GM19324 (cell line): Measurements from ENCODE around the gene CBARP.

Experiments used
- ATAC-seq: cut with Tn5 transposase; IDR thresholded peaks from one replicate; pipeline ENCODE4 v1.9.1; 2021; ENCODE audit warnings: mild to moderate bottlenecking, moderate library complexity; ENCODE audit not compliant: unreplicated experiment, low FRiP score

Gene CBARP

DNA sequence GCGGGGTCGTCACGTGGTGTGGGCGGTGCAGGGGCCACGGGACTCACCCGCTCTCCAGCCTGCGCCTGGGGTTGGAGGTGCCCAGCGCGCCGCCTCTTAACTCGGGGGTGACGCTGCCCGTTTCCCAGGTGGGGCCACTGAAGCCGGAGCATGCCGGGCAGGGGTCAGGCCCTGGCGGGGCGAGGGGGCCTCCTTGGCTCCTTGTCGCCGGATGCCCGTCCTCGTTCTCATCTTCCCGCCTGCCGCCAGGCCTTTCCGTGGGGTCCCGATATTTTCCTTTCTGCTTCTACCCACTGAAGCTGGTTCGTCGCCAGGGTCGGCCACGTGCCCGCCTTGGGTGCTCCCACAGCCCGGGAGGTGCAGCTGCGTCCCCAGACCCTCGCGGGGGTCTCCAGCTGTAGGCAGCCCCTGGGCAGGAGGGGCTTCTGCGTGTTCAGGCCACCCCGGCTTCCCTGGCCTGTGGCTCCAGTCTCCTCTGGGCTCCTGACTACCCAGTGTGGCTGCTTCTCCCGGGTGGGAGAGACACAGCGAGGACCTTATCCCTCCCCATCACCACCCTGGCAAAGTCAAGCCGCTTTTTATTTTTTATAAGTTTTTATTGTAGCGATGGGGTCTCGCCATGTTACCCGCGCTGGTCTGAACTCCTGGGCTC is 38.3 kb upstream of the CBARP start:
- no peak for ATAC-seq

DNA sequence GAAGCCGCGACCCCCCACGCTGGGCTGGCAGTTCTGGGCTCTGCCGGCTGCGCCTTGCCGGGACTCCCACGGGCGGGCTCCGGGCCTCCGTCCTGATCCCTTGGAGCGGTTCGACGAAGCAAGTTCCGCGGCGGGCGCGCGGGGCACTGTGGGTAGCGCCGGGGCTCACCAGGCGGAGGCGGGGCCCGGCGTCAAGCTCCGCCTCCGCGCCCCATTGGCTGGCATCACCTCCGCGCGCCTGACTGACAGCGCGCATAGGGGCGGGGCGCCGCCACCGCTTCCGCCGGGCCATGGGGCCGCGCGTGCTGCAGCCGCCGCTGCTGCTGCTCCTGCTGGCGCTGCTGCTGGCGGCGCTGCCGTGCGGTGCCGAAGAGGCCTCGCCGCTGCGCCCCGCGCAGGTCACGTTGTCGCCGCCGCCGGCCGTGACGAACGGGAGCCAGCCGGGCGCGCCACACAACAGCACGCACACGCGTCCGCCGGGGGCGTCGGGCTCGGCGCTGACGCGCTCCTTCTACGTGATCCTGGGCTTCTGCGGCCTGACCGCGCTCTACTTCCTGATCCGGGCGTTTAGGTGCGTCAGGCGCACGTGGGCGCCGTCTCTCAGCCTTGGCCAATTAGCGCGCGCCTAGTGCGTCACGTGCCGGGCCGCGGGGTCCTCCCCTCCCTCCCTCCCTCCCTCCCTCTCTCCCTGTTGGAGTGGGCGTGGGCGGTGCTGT is 37.6 kb upstream of the CBARP start, which contains the start of gene FAM174C:
TSS of gene FAM174C (plus strand) at position 271 of the 716 bp plus-strand sequence. CDS start at position 291, 20 bp downstream.
- peak; percentile 78 for ATAC-seq

DNA sequence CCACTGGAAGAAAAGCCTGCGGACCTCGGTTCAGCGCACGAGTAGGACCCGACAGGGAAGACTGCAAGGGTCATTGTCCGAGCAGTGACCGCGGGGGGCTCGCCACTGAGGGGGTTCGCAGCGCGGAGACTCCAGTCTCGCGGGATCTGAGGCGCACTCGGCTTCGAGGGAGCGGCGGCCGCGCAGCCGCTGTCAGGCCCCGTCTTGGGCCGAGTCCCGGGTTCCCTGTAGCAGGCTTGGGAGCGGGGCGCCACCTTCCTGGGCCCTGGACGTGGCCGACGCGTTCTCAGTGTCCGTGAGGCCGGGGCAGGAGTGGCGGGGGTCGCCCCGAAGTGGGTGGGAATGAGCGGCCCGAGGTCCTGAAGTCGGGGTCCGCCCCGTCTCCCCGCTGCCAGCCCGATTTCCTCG is 37.1 kb upstream of the CBARP start:
- no peak for ATAC-seq

DNA sequence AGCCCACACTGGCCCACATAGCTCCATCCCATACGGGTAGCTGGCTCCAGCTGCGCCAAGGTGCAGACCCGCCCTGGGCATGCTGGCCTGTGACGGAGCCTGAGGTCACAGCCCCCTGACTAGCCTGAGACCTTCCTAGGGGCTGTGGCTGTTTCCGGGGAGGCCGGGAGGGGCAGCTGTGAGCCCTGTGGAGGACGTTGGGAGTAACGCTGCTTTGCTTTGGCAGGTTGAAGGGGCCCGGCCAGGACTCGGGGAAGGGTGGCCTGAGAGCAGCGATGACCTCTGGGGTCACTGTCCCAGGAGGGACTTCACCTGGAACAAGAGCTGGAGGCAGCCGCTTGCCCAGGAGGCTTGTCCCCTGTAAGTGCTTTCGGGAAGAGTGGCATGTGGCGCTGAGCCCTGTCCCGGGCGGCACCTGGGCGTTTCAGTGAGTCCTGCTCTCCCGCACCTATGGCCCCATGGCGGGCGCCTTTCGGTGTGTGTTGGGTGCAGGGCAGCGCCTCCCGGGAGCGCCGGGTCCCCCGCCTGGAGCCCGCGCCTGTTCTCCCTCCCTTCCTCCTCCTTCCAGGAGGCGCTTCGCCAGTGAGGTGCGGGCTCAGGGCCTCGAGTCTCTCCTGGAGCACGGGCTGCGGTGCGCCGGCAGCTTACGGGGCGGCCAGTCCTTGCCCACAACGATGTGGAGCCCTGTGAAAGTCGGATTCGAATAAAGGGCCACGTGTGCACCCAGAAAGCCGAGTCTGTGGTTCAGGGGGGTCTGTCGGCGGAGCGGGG is 36.5 kb upstream of the CBARP start:
- ATAC-seq: no peak

DNA sequence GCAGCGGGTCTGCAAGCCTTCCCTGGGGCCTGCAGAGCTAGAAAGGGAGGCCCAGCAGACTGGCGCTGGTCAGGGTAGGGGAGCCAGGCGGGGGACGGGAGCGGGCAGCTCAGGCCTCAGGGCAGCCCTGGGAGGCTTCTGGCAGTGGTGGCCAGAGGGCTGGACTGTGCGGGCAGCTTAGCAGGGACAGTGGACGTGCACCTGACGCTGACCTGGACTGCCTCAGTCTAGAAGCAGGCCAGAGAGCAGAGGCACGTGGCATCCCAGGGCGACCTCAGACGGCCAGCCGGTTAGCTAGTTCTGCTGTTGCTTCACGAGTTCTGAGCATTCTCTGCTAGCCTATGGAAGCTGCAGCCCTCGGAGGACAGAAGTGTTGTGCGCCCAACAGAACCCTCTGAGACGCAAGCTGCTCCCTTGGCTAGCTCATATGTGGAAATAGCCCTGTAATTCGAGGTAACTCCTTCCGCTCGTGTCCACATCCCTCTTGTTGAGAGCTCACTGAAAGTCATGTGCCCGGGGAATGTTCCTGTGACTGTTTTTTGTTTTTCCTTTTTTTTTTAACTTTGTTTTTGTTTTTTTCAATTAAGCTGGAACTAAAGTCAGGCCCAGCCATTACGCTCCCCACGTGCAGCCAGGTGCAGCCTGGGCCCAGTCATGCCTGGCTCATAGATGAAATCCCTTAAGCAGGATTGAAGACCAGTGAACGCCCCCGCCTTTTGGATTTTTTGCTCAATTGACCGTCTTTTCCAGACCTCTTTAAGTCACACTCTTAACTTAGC is 35.6 kb upstream of the CBARP start:
- ATAC-seq: no peak

DNA sequence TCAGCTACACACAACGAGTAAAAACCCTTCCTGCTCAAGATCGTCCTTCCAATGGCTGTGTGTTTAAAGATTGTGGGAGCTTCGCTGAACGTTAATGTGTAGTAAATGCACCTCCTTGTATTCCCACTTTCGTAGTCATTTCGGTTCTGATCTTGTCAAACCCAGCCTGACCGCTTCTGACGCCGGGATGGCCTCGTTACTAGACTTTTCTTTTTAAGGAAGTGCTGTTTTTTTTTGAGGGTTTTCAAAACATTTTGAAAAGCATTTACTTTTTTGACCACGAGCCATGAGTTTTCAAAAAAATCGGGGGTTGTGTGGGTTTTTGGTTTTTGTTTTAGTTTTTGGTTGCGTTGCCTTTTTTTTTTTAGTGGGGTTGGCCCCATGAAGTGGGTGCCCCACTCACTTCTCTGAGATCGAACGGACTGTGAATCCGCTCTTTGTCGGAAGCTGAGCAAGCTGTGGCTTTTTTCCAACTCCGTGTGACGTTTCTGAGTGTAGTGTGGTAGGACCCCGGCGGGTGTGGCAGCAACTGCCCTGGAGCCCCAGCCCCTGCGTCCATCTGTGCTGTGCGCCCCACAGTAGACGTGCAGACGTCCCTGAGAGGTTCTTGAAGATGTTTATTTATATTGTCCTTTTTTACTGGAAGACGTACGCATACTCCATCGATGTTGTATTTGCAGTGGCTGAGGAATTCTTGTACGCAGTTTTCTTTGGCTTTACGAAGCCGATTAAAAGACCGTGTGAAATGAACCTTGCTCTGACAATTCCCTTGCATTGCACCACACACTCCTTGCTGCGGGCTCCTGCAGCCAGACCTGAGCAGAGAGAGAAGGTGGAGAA is 34.8 kb upstream of the CBARP start:
- no peak for ATAC-seq

DNA sequence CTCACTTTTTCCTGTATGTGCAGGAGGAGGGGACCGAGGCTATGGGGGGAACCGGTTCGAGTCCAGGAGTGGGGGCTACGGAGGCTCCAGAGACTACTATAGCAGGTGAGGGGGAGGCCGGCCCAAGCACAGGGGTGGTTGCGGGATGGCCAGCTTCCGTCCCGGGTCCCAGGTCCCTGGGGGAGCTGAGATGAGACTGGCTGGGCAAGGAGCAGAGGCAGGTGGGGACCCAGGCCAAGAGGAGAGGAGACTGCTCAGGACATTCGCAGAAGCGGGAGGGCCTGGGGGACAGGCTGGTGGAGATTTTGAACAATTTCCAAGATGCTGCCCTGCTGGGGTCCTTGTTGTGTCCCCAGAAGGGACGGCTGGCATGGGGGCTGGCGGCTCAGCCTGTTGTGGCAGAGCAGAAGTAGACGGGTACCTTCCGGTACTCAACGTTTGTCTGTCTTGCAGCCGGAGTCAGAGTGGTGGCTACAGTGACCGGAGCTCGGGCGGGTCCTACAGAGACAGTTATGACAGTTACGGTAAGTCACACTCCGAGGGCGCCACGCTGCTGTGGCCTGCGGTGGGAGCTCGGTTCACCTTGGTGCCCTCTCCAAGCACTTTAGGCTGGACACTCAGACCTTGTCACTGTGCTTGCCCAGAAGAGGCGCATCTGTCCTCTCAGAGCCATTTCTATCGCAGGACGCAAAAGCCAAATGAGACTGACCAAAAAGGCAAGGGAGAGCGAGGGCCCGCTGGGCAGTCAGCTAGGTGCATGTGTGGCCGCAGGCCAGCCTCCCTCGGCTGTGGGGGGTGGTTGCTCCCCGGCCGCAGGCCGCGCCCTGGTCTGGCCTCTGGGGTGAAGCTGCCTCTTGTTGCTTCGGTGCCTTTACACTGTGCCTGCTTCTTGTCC is 34.0 kb upstream of the CBARP start:
- no peak for ATAC-seq

DNA sequence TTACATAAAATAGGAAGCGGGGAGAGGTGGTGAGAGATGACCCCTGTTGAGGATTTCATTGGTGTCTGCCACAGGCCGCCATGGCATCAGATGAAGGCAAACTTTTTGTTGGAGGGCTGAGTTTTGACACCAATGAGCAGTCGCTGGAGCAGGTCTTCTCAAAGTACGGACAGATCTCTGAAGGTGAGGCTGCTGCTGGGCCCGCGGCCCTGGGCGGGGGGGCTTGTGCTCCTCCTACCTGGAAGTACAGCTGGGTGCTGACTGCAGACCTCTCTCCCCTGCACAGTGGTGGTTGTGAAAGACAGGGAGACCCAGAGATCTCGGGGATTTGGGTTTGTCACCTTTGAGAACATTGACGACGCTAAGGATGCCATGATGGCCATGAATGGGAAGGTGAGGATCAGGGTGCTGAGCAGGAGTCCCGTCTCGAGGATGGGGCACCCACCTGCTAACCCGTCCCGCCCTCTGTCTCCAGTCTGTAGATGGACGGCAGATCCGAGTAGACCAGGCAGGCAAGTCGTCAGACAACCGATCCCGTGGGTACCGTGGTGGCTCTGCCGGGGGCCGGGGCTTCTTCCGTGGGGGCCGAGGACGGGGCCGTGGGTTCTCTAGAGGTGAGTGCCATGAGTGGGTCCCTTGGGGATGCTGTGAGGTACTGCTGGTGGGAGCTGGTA is 33.2 kb upstream of the CBARP start:
- ATAC-seq: no peak

DNA sequence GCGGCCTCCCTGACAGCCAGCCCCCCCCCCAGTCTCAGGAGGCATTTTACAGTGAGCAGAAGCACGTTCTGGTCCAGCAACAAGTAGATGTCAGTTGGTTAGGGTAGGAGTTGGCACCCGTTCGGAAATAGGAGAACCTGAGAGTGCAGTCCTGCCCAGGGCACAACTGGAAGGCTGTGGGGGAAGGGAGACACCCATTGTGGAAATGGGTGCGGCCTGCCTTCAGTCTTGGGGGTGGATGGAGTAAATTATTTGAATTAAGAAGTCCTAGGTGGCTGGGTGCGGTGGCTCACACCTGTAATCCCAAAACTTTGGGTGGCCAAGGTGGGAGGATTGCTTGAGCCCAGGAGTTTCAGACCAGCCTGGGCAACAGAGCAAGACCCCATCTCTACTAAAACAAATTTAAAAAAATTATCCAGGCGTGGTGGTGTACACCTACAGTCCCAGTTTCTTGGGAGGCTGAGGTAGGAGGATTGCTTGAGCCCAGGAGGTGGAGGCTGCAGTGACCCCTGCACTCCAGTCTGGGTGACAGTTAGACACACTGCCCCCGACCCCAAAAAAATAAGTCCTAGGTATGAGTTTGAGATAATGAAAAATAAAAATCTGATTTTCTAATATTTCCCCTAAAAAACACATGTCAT is 32.5 kb upstream of the CBARP start:
- no peak for ATAC-seq

DNA sequence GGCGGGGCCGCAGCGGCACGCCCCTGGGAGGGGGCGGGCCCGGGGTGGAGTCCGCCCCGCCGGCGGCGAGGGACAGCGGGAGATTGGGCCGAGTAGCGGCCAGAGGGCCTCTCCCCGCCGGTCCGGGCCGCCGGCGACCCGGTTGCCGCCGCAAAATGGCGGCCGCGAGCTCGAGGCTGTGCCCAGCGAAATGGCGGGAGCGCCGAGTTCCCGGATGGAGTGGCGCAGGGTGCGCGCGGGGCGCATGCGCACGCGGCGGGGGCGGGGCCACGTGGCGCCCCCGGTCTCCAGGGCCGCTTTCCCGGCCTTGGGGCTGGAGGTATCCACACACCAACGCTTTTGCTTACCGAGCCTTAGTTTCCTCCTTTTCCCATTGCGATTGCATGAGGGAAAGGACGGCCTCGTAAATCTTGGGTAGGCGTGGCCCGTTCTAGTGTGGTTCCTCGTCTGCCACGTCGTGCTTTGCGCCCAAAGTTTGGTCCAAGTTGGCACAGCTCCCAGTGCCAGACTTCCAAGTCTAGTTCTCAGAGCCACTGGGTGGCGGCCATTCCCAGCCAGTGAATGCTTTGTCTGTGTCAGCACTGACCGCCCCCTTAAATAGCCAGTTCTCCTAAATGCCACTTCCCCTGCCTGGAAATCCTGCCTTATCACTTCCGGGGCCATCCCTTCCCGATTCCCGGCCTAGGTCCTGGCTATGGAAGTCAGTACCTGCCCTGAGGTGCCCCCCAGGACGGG is 31.8 kb upstream of the CBARP start:
- ATAC-seq: peak; percentile 40

DNA sequence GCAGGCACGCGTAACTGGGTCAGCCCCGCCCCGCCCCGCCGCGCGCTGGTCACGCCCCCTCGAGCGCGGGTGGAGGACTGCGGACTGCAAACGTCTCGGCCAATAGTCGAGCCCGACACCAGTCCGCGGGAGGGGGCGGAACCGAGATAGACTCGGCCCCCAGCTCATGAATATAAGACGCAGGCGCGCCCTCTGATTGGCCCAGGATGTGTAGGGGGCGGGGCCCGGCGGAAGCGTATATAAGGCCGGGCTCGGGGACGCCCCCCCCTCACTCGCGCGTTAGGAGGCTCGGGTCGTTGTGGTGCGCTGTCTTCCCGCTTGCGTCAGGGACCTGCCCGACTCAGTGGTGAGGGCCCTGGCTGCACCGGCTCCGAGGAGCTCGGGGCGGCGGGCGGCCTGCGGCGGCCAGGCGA is 31.3 kb upstream of the CBARP start, which contains the start of gene CIRBP:
TSS of gene CIRBP (plus strand) at position 268 of the 413 bp plus-strand sequence. CDS start 1,602 bp downstream, outside the sequence.
- ATAC-seq: peak; percentile 57

DNA sequence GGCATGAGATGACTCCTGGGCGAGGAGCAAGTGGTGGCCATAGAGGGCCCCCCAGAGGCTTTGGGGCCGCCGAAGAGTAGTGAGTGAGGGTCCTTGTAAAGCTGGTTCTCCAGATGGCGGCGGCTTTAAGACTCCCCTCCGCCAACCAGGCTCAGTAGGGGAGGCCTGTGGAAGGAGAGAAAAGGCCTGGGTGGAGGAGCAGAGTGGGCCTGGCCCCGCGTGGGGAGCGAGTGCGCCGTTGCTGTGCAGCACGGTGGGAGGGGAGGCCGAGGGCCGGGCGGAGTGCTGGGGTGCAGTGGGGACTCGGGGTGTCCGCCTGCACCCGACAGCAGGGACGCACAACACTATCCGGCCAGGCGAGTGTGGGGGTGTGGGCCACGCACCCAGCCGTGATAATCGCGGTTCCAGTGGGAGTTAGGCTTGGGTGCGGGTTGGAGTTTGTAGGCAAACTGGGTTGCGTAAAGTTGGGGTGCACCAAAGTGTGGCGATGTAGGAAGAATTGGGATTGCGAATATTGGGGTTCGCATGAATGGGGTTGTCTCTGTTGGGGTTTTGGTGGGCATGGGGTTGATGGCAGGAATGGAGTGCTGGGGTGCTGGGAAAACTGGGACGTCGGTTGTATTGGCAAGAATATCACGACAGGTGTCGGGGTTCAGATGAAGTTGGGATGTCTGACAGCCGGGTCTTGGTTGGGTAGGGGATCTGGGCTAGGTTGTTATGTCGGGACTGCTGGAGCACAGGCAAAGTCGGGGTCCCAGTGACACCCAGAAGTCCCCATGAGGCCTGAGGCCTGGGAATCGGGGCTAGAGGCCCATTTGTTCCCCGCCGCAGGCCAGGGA is 30.6 kb upstream of the CBARP start:
- ATAC-seq: no peak

DNA sequence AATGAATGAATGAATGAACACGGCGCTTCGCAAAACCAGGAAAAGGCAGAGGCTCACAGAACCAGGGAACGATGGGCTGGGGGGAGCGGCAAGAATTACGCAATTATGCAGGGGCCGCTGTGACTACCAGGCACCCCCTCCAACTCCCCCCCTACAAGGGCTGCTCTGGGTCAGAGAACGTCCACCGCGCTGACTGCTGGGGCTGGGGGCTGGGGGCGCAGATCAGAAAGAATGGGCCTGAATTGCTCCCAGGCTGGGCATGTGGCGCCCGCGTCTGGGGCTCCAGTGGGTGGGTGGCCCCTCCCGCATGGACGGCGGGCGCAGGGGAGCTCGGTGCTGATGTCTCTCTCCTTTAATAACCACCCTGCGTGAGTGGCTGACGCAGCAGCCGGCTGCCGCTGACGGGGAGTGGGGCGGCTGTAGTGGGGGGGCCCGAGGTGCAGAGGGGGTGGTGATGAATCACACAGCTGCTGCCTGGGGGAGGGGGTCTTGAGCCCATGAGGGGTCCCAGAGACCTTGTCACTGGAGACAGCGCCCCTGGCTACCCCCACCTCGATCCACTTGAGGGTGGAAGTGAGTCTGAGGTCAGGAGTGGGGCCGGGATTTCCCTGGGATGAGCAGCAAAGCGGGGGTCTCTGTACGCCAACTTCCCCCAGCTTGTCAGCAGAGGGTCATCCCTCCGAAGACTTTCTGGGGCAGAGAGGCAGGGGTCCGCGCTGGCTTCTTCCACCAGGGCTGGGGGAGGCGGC is 29.8 kb upstream of the CBARP start:
- ATAC-seq: no peak

DNA sequence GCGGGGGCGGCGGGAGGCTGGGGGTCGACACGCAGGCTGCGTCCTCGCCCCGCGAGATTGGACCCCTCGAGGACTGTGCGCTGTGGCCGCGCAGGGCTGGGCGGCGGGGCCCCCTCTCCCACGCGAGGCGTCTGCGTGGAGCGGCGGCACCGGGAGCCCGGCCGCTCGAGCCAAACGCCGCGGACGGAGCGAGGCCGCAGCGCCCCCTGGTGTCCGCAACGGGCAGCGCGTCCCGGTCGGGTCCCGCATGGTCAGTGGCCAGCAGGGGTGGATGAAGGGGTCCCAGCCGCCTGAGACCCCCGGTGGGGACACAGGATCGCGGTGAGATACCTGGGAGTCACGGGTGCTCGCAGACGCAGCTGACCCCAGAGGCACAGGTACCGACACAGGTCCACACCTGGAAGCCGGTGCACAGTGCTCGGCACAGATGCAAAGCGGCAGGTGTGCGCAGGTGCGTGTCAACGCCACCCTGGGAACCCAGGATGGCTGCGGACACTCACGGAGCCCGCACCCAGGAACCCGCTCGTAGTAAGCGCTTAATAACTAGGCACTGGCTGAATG is 29.2 kb upstream of the CBARP start:
- peak; percentile 27 for ATAC-seq
